Measurements from ENCODE around the gene CCDC33. TPM values are rescaled to one million over a fixed set of nuclear protein-coding genes. Genes with fewer than 3 reads are reported as not detected.

Gene CCDC33
- total RNA-seq, 1 experiment from 2014 or later, result not detected

DNA sequence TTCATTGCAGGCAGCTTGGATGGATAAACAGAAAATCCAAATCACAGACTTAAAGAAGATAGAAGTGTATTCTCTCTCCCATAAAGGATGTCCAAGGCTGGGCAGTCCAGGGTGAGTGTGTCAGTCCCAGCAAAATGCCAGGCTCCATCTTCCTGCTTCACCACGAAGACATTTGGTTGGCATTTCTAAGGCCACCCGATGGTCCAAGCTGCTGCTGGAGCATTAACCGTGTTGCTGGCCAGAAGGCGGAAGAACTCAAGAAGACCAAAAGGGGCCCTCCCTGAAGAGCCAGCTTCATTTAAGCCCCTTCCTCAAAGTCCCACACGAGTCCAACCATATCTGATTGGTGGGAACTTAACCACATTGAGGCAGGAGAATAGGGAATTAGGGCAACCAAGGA, 134.3 kb downstream of the CCDC33 start:
- H3K27me3 ChIP-seq (ENCODE audit: control insufficient read depth, insufficient read depth, low read length), result no peaks in the 10 kb centered on the region; the same call in 1 of the 2 replicates
- CTCF ChIA-PET, result no interaction called here
- in situ Hi-C loops (cut with HindIII; ENCODE audit: low pct_unique_long_range_greater_than_20kb, low sequenced_read_pairs) (loop anchor here (10.0 kb wide), 1 partner anchor 124 kb away; no protein-coding TSS in a partner anchor), intact Hi-C loops (cut with micrococcal nuclease; ENCODE audit: unreplicated experiment) (loop anchor here (5.0 kb wide), 3 partner anchors 117 to 262 kb away; partner anchors contain the start of gene CLK3)
- DNase-seq (ENCODE audit: low read depth, low spot score), result no peak
- BruUV-seq (replicated peaks), result no TSS peak
- POLR2A ChIA-PET, result no interaction called here
- no peak overlapping the region for H3K27ac ChIP-seq (ENCODE audit: low read length)
- ATAC-seq, result no peak
- H3K9me3 ChIP-seq (ENCODE audit: control insufficient read depth, insufficient read depth, low read depth, low read length), result no peaks in the 10 kb centered on the region
- no peaks in the 10 kb centered on the region for H3K36me3 ChIP-seq (ENCODE audit: control insufficient read depth, insufficient read depth, low read length)
- peaks cover 9% of the 10 kb centered on the region for H3K4me1 ChIP-seq (ENCODE audit: control insufficient read depth, insufficient read depth, low read length)
- no peak for TF ChIP-seq CTCF (IDR thresholded peaks at IDR 0.05)
- no peak for TF ChIP-seq REST (IDR thresholded peaks at IDR 0.05; ENCODE audit: insufficient read depth in 1 of 2, low read depth in 2 of 2, low read length in 1 of 2)
- no peak for TF ChIP-seq SIN3A (IDR thresholded peaks at IDR 0.05; ENCODE audit: borderline replicate concordance, insufficient read depth, low read depth, low read length)
- TF ChIP-seq TCF7L2 (IDR thresholded peaks at IDR 0.05; ENCODE audit: low read depth, low read length), result no peak
- TF ChIP-seq POLR2AphosphoS5 (IDR thresholded peaks at IDR 0.05; ENCODE audit: low read depth, low read length), result no peak
- H3K4me3 ChIP-seq (ENCODE audit: low read depth in 2 of 2, low read length in 2 of 2), result no peak overlapping the region

DNA sequence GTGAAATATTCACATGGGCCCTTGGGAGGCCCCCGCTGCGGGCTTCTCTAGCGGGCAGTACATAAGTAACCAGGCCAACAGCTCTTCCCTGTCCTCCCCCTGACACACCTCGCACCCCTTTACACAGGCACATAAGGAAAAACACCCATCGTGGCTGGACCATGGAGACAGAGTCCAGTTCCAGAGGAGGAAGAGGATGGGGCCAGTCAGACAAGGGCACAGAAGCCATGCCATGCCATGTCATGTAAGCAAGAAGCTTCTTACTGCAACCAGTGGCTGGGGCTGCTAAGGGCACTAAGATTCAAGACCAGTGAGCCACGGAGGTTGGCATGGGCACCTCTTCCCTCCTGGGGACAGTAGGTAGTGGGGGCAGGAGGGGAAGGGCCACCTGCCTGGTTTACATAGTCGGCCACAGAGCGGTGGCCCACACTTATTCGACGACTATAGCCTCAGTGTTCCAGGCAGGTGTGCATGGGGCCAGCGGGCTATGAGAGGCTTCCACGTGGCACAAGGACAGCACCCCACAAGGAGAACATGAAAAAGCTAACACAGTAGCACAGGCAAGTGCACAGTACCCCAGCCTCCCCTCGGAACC, 137.0 kb downstream of the CCDC33 start:
- Histone ChIP-seq H3K27me3 (ENCODE audit: control insufficient read depth, insufficient read depth, low read length) (no peaks in the 10 kb centered on the region; the same call in 1 of the 2 replicates), H3K4me3 (ENCODE audit: low read depth in 2 of 2, low read length in 2 of 2) (peak overlapping the region in 1 of 2 experiments; percentile 62; a peak in 2 of 4 replicates), H3K4me1 (ENCODE audit: control insufficient read depth, insufficient read depth, low read length) (peaks cover 9% of the 10 kb centered on the region), H3K9me3 (ENCODE audit: control insufficient read depth, insufficient read depth, low read depth, low read length) (no peaks in the 10 kb centered on the region), H3K27ac (ENCODE audit: low read length) (no peak overlapping the region), H3K36me3 (ENCODE audit: control insufficient read depth, insufficient read depth, low read length) (no peaks in the 10 kb centered on the region)
- ChIA-PET POLR2A (interaction anchor here (0.6 kb wide), 1 partner anchor 74 kb away, joined by 3 read pairs; no protein-coding TSS in a partner anchor), CTCF (interaction anchor here (0.6 to 1.7 kb wide), 3 partner anchors 116 to 328 kb away, joined by 3 to 6 read pairs (median 4); no protein-coding TSS in a partner anchor)
- DNase-seq (ENCODE audit: low read depth, low spot score), result no peak
- in situ Hi-C loops (cut with HindIII; ENCODE audit: low pct_unique_long_range_greater_than_20kb, low sequenced_read_pairs) (loop anchor here (10.0 kb wide), 1 partner anchor 122 kb away; no protein-coding TSS in a partner anchor), intact Hi-C loops (cut with micrococcal nuclease; ENCODE audit: unreplicated experiment) (loop anchor here (5.0 kb wide), 3 partner anchors 114 to 259 kb away; partner anchors contain the start of gene CLK3)
- ATAC-seq, result peak; percentile 19
- TF ChIP-seq REST (IDR thresholded peaks at IDR 0.05; ENCODE audit: insufficient read depth in 1 of 2, low read depth in 2 of 2, low read length in 1 of 2) (no peak), SIN3A (IDR thresholded peaks at IDR 0.05; ENCODE audit: borderline replicate concordance, insufficient read depth, low read depth, low read length) (no peak), CTCF (IDR thresholded peaks at IDR 0.05) (no peak), TCF7L2 (IDR thresholded peaks at IDR 0.05; ENCODE audit: low read depth, low read length) (no peak), POLR2AphosphoS5 (IDR thresholded peaks at IDR 0.05; ENCODE audit: low read depth, low read length) (no peak)
- BruUV-seq (replicated peaks), result no TSS peak

Measured in Panc1 (cell line).